Camera-type eye (tissue), 1 donor: Measurements from ENCODE around the gene MORN2. TPM values are rescaled to one million over a fixed set of nuclear protein-coding genes. Genes with fewer than 3 reads are reported as not detected.

Source experiments
- total RNA-seq: library from RNA; depleted of rRNA; stranded (reverse); fragments of >200 nt; gene quantifications from one replicate; pipeline ENCODE4 v1.2.3, GENCODE V29; 2014

Gene MORN2
- total RNA-seq = 17.5 TPM

DNA sequence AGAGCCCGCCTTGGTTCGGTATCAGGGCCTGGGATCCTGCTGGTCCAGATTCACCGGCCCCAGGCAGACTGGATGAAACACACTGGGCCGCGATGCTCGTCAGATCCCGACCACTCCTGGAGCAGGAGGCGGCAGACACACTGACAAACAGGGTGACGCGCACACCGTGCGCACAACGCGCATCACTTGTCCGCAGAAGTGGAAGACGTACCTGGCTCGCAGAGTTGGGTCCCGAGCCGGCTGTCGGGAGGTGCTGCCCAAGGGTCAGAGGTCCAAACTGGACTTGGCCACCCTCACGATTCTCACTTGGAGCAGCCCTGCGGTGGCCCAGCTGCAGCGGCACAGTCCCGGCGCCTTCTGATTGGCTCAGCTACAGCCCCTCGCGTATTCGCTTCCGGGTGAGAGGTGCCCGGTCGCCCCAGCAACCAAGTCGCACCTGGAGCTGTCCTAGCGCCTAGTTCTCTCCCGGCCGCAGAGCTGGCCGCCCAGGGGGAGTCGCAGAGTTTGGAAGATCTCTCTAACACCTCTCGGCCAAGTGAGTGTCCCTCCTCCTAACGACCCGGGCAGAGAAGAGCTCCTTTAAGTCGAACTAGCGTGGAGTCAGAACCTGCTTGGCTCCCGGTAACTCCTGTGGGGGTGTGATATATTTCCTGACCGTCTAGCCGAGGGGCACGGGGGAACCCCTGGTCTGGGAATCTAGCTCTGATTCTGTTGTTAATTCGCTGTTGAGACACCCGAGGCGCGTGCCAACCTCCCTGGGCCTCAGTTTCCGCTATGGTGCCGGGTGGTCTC is at the start of gene MORN2, which contains the start of gene DHX57:
TSS of gene MORN2 (plus strand) at position 401 of the 792 bp plus-strand sequence.
TSS of gene DHX57 (minus strand) at position 359 of the 792 bp plus-strand sequence. CDS start 7,529 bp downstream, outside the sequence.

GRCh38 chr2:38889575-38889974 is 13.8 kb downstream of the MORN2 start, which contains the start of gene ARHGEF33:
ARHGEF33 (plus strand) TSS chr2:38889875; CDS start chr2:38919448, 29,573 bp downstream.

Other genes starting within 250 kb of the MORN2 start
- 20.2 TPM for gene GALM, start 209.9 kb upstream of the MORN2 start, total RNA-seq
- gene SRSF7, start 124.6 kb upstream of the MORN2 start, total RNA-seq = 159 TPM
- gene GEMIN6, start 97.8 kb upstream of the MORN2 start, total RNA-seq = 8.6 TPM
- 40.8 TPM for gene DHX57, start within 50 bp of the MORN2 start, total RNA-seq
- gene ARHGEF33, start 13.9 kb downstream of the MORN2 start, total RNA-seq = 3.7 TPM
- gene SOS1, start 245.1 kb downstream of the MORN2 start, total RNA-seq = 73.2 TPM